ENCODE results near the gene CCAR1.

GRCh38 chr10:68790476-68790875 is 69.4 kb downstream of the CCAR1 start:
- TF ChIP-seq, protein P1, sequence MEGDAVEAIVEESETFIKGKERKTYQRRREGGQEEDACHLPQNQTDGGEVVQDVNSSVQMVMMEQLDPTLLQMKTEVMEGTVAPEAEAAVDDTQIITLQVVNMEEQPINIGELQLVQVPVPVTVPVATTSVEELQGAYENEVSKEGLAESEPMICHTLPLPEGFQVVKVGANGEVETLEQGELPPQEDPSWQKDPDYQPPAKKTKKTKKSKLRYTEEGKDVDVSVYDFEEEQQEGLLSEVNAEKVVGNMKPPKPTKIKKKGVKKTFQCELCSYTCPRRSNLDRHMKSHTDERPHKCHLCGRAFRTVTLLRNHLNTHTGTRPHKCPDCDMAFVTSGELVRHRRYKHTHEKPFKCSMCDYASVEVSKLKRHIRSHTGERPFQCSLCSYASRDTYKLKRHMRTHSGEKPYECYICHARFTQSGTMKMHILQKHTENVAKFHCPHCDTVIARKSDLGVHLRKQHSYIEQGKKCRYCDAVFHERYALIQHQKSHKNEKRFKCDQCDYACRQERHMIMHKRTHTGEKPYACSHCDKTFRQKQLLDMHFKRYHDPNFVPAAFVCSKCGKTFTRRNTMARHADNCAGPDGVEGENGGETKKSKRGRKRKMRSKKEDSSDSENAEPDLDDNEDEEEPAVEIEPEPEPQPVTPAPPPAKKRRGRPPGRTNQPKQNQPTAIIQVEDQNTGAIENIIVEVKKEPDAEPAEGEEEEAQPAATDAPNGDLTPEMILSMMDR (IDR thresholded peaks at IDR 0.05), result no peak
- no peak for TF ChIP-seq ZFX (IDR thresholded peaks at IDR 0.05; ENCODE audit: borderline replicate concordance)

All from 22Rv1 (cell line).